ENCODE measurements around the gene GARIN5A. TPM values are rescaled to one million over a fixed set of nuclear protein-coding genes. Genes with fewer than 3 reads are reported as not detected.

The GARIN5A gene
- total and polyA plus RNA-seq, 2 of the 8 experiments (the other 6 are each of a cell fraction or from before 2014, with no cell fraction given) = 9.1 to 18.5 TPM

DNA sequence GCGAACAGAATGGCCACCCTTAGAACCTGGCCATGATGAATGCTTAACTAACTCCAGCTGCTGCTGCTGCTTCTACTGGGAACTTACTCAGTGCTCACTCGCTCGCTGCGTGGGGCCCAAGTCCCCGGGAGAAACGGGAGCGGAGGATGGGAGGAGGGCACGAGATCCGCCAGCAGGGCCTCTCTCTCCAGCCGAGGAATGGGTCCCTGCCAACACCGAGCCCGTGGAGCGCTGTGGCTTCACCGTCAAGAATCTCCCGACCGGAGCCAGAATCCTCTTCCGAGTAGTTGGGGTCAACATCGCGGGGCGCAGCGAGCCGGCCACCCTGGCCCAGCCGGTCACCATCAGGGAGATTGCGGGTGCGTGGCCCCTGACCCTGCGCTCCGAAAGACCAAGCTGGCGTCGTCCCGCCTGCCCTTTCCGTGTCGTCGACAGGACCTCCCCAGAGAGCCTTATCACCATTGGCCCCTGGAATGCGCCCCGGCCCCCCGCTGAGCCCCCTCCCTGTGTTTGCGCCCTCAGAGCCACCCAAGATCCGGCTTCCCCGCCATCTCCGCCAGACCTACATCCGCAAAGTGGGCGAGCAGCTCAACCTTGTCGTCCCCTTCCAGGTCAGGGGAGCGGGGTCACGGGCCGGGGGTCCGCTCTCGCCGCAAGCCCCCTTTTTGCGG lies 18.1 kb downstream of the GARIN5A start:
- H3K4ac ChIP-seq (replicated peaks; ENCODE audit: insufficient read length, low read depth, low read length) = no peak overlapping the region
- H3K9me3 ChIP-seq (ENCODE audit: insufficient read depth in 2 of 2, low read depth in 1 of 2, low read length in 1 of 2) = no peaks in the 10 kb centered on the region
- no peak overlapping the region for H2AK5ac ChIP-seq (ENCODE audit: low read depth, low read length)
- H3K23ac ChIP-seq (ENCODE audit: insufficient read length) = no peak overlapping the region
- no peaks in the 10 kb centered on the region; a peak in 2 of 7 replicates for H3K27me3 ChIP-seq (replicated peaks in 1 of 4; ENCODE audit: control insufficient read depth in 3 of 4, extremely low read depth in 1 of 4, insufficient read depth in 3 of 4, low read length in 3 of 4)
- H2BK12ac ChIP-seq (ENCODE audit: low read depth, low read length) = no peak overlapping the region
- peaks cover 7% of the 10 kb centered on the region; the same call in 1 of the 2 replicates for H3K23me2 ChIP-seq (ENCODE audit: low read depth, low read length)
- peaks cover 0 to 3% (median 0%) of the 10 kb centered on the region in 4 experiments; a peak in 2 of 7 replicates for H3K4me1 ChIP-seq (replicated peaks in 1 of 4; ENCODE audit: control insufficient read depth in 3 of 4, insufficient read depth in 4 of 4, low read length in 3 of 4)
- H2BK15ac ChIP-seq (ENCODE audit: low read length) = 0 out of 2 replicates have a peak overlapping the region, but pooled peaks have one; percentile 61
- no peak overlapping the region for H4K5ac ChIP-seq (ENCODE audit: insufficient read length, low read depth, low read length)
- no peak overlapping the region for H2BK5ac ChIP-seq (ENCODE audit: low read depth, low read length)
- peaks cover 0 to 3% of the 10 kb centered on the region in 2 experiments for H4K20me1 ChIP-seq (replicated peaks in 1 of 2; ENCODE audit: control insufficient read depth in 1 of 2, insufficient read depth in 2 of 2, low read length in 2 of 2)
- WGBS, 2 experiments (ENCODE audit: extremely low coverage in 1 of 2, insufficient coverage in 1 of 2, insufficient read length in 1 of 2, insufficient replicate concordance in 2 of 2, low coverage in 1 of 2, low lambda C conversion rate in 2 of 2, missing lambda C conversion rate in 1 of 2) = 91% methylated on average over 36 of the region's 50 CpGs; no CpG with 5 or more reads in 1 of the 2 experiments
- H2BK20ac ChIP-seq (ENCODE audit: low read length) = no peak overlapping the region
- H3K79me2 ChIP-seq (ENCODE audit: control insufficient read depth in 1 of 2, insufficient read depth in 2 of 2, low read length in 2 of 2) = no peaks in the 10 kb centered on the region
- no peak overlapping the region for H3K4me2 ChIP-seq (ENCODE audit: insufficient read depth in 1 of 2, low read depth in 2 of 2, low read length in 2 of 2)
- peak overlapping the region; percentile 28; the same call in 1 of the 2 replicates for H4K8ac ChIP-seq (ENCODE audit: extremely low read depth, insufficient read depth, low read length)
- H2BK120ac ChIP-seq (replicated peaks; ENCODE audit: low read depth, low read length) = no peak overlapping the region
- H3K56ac ChIP-seq (replicated peaks; ENCODE audit: insufficient read length, low read depth, low read length) = no peak overlapping the region
- no peaks in the 10 kb centered on the region for H3K36me3 ChIP-seq (ENCODE audit: control insufficient read depth in 2 of 4, insufficient read depth in 4 of 4, low read length in 3 of 4)
- H3K4me3 ChIP-seq (ENCODE audit: extremely low read depth in 1 of 4, insufficient read depth in 2 of 4, low read depth in 3 of 4, low read length in 4 of 4) = no peak overlapping the region
- ChIA-PET CTCF (ENCODE audit: partially characterized antibody) (interaction anchor here (1.0 to 1.2 kb wide), 2 partner anchors 11 to 22 kb away, joined by 3 read pairs; no protein-coding TSS in a partner anchor), POLR2A (ENCODE audit: partially characterized antibody) (interaction anchor here (0.7 to 1.3 kb wide), 4 partner anchors 40 to 311 kb away, joined by 3 to 5 read pairs (median 3); partner anchors contain the start of gene SPIB)
- TF ChIP-seq JUND (IDR thresholded peaks at IDR 0.05; ENCODE audit: low read length) (no peak), SRF (IDR thresholded peaks at IDR 0.05; ENCODE audit: low read depth, low read length) (no peak)
- H3K18ac ChIP-seq (ENCODE audit: extremely low read depth, low read length) = no peak overlapping the region
- no peak overlapping the region for H2AFZ ChIP-seq (ENCODE audit: low read length)
- no peak for FAIRE-seq
- H3K27ac ChIP-seq (ENCODE audit: low read depth, low read length) = no peak overlapping the region
- no peak overlapping the region for H3K14ac ChIP-seq (ENCODE audit: insufficient read length)
- no peaks in the 10 kb centered on the region for H3K79me1 ChIP-seq (ENCODE audit: low read depth, low read length)
- H3K9ac ChIP-seq (replicated peaks in 1 of 4; ENCODE audit: extremely low read depth in 1 of 4, low read depth in 3 of 4, low read length in 3 of 4) = no peak overlapping the region
- no peak for DNase-seq (ENCODE audit: low read depth in 1 of 2, low spot score in 2 of 2)
- H4K91ac ChIP-seq (replicated peaks; ENCODE audit: insufficient read length, low read length) = no peak overlapping the region
